Stimulated activated CD4-positive, alpha-beta T cell treated with anti-CD3 and anti-CD28 coated beads, Interleukin-4, amount 100 ng/mL, for 24 hours (primary cell): ENCODE results near the gene ANGPTL3.
"Not testable (repeated sequence)": the region's sequence is repeated elsewhere in the genome, so short reads cannot be mapped to it uniquely, and the experiment has no call there.

Source experiments
- DNase-seq: peaks from one replicate; pipeline ENCODE4 v3.0.0-alpha.2; 2020

Gene ANGPTL3

GRCh38 chr1:62597281-62597680 lies at the start of gene ANGPTL3:
Gene ANGPTL3 (plus strand): TSS chr1:62597520. CDS start chr1:62597567, 47 bp downstream.
- DNase-seq, result no peak

- no peak for DNase-seq
These were observed 36.0 kb upstream of the ANGPTL3 start for GRCh38 chr1:62561306-62561705.

DNA sequence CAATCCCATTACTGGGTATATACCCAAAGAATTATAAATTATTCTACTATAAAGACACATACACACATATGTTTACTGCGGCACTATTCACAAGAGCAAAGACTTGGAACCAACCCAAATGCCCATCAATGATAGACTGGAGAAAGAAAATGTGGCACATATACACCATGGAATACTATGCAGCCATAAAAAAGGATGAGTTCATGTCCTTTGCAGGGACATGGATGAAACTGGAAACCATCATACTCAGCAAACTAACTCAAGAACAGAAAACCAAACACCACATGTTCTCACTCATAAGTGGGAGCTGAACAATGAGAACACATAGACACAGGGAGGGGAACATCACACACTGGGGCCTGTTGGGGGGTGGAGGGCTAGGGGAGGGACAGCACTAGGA lies 30.1 kb upstream of the ANGPTL3 start:
- DNase-seq, result not testable (repeated sequence)

DNA sequence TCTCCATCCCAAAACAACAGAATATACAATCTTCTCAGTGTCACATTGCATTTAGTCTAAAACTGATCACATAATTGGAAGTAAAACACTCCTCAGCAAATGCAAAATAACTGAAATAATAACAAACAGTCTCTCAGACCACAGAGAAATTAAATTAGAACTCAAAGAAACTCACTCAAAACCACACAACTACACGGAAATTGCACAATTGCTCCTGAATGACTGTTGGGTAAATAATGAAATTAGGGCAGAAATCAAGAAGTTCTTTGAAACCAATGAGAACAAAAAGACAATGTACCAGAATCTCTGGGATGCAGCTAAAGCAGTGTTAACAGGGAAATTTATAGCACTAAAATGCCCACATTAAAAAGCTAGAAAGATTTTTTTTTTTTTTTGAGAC lies 29.4 kb upstream of the ANGPTL3 start:
- not testable (repeated sequence) for DNase-seq

GRCh38 chr1:62571517-62571916 lies 25.8 kb upstream of the ANGPTL3 start:
- DNase-seq, result not testable (repeated sequence)

- DNase-seq, result no peak
These were observed 24.8 kb upstream of the ANGPTL3 start for GRCh38 chr1:62572476-62572875.

- no peak for DNase-seq
These were observed 23.6 kb upstream of the ANGPTL3 start for GRCh38 chr1:62573675-62574074.

DNA sequence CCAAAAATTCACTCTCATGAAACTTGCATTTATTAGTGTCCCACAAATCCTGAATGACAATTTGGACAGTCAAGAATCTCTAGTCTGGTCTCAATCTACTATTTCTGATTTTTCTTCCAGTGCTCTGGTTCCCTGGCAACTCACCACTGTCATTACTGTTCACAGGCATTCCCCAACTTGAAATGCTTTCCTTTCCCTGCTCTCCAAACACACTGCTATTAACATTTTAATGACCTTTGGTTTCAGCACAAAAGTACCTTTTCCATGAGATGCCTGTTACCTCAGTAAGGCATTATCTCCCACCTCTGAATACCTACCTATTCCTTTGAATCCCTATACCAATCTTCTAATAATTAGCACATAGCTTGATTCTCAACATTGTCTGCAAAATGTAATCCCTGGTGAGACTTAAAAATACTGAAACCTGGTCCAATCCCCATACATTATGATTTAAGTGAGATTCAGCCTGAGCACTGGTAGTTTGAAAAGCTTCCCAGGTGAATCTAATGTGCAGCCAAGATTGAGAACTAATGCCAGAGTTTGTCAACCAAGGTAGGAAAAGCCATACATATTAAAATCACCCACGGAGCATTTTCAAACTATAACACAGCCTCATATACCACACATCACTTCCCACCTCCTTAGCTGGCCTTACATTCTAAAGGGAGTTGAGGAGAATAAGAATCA lies 11.7 kb upstream of the ANGPTL3 start:
- no peak for DNase-seq

DNA sequence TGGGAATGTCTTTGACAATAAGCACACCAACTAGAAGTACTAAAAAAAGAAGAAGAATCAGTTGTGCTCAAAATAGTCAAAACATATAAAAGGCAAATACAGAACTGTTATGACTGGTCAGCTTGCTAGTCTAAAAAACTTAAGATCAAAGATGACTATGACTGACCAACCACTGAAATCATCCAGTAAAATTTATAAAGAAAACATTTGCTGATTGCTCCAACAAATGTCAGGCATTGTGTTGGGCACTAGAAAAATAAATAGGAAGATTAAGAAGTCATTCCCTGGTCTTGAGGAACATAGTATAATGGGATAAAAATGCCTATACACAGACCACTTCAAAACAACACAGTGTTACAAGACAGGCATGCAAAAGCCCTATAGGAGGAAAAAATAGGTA lies 9.3 kb upstream of the ANGPTL3 start:
- no peak for DNase-seq

DNA sequence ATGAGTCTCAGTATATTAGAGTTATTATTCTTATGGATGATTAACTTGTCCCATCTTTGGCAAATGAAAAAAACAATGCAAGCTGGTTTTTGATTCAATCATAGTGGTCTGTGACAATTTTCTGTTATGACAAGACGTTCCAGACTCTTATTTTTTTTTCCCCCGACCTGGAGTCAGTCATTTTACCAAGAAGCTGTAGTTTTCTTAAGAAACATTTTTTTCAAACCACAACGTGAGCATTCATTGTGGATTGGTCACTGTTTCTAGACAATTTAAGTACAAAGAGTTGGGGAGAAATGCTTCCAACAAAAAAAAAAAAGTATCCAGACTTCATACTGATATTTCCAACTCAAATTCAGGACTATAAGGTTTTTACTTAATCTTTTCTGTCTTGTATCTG lies 8.0 kb upstream of the ANGPTL3 start:
- DNase-seq, result no peak

DNA sequence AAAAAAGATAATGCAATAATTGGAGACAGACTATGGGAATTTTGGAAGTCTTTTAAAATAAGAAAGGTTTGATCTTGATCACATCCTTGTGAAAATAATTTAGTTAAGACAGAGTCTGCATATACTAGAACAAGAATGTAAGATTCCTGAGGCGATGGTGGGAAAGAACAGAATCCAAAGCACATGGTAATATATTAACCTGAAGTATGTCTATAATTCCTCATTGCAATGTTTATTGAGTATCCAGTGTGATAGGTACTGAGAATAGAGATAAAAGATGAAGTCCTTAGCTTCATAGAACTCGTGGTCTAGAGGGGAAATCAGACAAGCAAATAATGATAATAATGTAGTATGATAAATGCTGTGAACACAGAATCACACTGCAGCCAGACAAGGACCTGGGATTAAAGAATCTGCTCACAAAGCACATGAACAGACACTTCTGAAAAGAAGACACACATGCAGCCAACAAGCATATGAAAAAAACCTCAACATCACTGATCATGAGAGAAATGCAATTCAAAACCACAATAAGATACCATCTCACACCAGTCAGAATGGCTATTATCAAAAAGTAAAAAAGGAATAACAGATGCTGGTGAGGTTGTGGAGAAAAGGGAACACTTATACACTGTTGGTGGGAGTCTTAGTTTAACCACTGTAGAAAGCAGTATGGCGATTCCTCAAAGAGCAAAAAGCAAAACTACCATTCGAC lies 6.9 kb upstream of the ANGPTL3 start:
- no peak for DNase-seq

GRCh38 chr1:62590970-62591368 lies 6.4 kb upstream of the ANGPTL3 start:
- DNase-seq, result no peak

GRCh38 chr1:62593825-62594394 lies 3.4 kb upstream of the ANGPTL3 start:
- no peak for DNase-seq

DNA sequence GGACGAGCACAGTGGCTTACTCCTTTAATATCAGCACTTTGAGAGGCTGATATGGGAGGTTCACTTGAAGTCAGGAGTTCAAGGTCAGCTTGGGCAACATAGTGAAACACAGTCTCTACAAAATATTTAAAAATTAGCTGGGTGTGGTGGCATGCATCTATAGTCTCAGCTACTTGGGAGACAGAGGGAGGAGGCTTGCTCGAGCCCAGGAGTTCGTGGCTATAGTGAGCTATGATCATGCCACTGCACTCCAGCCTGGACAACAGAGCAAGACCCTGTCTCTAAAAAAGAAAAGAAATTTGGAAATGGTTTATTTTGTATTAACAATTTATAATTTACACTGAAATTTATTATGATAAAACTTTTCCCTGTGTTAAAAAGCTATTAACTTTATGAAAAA lies 1.7 kb upstream of the ANGPTL3 start:
- DNase-seq, result no peak

- no peak for DNase-seq
These were observed 1.7 kb downstream of the ANGPTL3 start for GRCh38 chr1:62599044-62599443.

GRCh38 chr1:62601457-62601856 lies 4.1 kb downstream of the ANGPTL3 start:
- DNase-seq, result no peak

DNA sequence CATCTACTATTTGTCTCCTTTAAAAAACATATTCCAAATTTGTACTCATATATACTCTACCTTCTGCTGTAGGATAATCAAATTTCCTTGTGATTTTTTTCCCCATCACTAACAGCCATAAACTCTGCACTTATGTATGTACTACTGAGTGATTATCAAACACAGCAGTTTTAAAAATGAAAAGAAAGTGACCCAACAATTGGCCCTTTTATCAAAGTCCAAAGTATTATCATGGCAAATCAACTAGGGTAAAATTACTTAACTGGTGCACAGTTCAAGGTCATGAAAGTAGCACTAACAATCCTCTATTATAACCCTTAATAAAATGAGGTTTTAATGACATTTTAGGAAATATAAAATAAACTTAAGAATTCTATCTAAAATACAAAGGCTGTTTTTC lies 11.6 kb downstream of the ANGPTL3 start:
- DNase-seq, result no peak

DNA sequence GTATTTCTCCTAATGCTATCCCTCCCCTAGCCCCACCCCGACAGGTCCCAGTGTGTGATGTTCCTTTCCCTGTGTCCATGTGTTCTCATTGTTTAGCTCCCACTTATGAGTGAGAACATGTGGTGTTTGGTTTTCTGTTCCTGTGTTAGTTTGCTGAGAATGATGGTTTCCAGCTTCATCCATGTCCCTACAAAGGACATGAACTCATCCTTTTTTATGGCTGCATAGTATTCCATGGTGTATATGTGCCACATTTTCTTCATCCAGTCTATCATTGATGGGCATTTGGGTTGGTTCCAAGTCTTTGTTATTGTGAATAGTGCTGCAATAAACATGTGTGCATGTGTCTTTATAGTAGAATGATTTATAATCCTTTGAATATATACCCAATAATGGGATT lies 13.3 kb downstream of the ANGPTL3 start:
- DNase-seq, result not testable (repeated sequence)

DNA sequence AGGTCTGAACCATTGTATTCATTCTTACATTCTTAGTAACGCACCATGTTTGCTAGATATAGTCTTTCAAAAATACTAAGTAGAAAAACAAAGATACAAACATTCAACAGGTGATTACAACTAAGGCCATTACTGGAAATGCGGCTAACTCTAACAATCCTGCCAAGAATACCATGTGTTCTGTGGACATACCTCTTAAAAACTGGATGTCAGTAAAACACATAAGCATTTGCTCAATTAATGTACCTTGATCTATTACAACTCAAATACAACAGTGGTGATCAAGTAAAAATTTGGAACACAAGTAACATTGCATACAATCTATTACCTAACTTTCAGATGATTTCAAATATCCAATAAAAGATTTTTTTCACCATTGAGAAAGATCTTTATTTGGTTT lies 15.4 kb downstream of the ANGPTL3 start:
- DNase-seq, result no peak

- DNase-seq, result no peak
These were observed 16.0 kb downstream of the ANGPTL3 start for GRCh38 chr1:62613325-62613727.

DNA sequence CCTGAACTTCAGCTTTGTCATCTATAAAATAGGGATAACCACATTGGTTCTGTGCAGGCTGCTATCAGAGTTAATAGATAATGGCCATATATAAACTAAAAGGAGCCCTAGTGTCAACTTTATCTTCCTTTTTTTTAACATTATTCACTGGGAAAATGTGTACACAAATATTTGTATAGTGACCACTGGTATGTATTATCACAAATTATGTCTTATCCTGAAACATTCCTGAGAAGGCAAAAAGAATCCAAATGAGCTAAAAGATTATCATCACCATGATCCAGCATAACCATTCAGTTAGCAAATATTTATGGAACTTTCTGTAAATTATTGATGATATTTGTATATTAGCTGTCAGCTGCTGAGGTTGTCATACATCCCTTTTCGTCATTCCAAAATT lies 16.6 kb downstream of the ANGPTL3 start:
- no peak for DNase-seq

GRCh38 chr1:62621907-62622306 lies 24.6 kb downstream of the ANGPTL3 start:
- no peak for DNase-seq

DNA sequence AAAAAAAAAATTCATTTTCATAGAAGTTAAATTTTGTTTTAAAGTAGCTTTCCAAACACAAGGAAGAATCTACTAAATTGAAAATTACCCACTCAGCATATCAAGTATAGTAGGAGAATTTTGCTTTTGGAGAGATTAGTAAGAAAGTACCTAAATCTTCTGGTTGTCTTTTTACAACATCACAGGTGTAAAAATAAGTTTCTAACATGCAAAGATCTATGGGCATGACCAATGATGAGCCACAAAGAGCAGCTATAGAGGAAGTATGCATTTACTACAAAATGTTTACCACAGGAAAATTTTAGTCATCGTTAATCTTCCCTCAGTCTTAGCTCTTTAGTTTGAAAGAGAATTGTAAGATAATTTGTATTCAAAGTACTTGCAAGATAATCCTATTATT lies 28.1 kb downstream of the ANGPTL3 start:
- no peak for DNase-seq

- no peak for DNase-seq
These were observed 31.2 kb downstream of the ANGPTL3 start for GRCh38 chr1:62628506-62628905.
